C4-2B (cell line): ENCODE data around the gene CREB5.

Experiments
- H3K27ac ChIP-seq: fragments of 450-650 bp; 2 replicates; pipeline ENCODE4 v1.5.1; 2017
- ZFX ChIP-seq: fragments of 450-650 bp; IDR thresholded peaks from 2 replicates; pipeline ENCODE4 v1.6.1; 2017
- TF ChIP-seq, protein P1 (sequence below): fragments of 450-650 bp; conservative IDR thresholded peaks from 2 replicates; pipeline ENCODE4 v1.5.1; 2017; ENCODE audit warnings: mild to moderate bottlenecking

CREB5 gene

GRCh38 chr7:28582226-28582625 lies 169.9 kb downstream of the CREB5 start:
- no peak overlapping the region for H3K27ac ChIP-seq
- TF ChIP-seq, protein P1, sequence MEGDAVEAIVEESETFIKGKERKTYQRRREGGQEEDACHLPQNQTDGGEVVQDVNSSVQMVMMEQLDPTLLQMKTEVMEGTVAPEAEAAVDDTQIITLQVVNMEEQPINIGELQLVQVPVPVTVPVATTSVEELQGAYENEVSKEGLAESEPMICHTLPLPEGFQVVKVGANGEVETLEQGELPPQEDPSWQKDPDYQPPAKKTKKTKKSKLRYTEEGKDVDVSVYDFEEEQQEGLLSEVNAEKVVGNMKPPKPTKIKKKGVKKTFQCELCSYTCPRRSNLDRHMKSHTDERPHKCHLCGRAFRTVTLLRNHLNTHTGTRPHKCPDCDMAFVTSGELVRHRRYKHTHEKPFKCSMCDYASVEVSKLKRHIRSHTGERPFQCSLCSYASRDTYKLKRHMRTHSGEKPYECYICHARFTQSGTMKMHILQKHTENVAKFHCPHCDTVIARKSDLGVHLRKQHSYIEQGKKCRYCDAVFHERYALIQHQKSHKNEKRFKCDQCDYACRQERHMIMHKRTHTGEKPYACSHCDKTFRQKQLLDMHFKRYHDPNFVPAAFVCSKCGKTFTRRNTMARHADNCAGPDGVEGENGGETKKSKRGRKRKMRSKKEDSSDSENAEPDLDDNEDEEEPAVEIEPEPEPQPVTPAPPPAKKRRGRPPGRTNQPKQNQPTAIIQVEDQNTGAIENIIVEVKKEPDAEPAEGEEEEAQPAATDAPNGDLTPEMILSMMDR: no peak
- TF ChIP-seq ZFX: no peak

GRCh38 chr7:28584235-28584634 lies 171.9 kb downstream of the CREB5 start:
- no peak overlapping the region for H3K27ac ChIP-seq
- no peak for TF ChIP-seq ZFX
- TF ChIP-seq, protein P1: no peak

DNA sequence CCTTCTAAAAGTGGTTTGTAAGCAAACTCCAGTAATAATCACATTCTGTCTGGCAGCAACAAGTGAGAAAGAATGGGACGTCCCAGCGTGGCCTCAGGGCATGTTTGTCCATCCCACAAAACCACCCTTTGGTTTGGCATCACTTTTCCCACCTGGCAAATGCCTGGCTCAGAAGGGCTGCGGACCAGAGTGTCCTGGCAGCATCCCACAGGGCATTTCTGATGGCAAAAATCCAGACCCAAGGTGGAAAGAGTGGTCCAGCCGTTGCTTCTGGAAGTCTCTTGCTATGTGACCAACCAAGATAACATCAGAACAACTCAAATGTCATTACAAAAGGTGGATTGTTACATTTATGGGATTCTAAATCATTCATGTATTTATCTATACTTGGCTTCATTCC lies 174.4 kb downstream of the CREB5 start:
- TF ChIP-seq ZFX: no peak
- TF ChIP-seq, protein P1: no peak
- H3K27ac ChIP-seq: no peak overlapping the region

DNA sequence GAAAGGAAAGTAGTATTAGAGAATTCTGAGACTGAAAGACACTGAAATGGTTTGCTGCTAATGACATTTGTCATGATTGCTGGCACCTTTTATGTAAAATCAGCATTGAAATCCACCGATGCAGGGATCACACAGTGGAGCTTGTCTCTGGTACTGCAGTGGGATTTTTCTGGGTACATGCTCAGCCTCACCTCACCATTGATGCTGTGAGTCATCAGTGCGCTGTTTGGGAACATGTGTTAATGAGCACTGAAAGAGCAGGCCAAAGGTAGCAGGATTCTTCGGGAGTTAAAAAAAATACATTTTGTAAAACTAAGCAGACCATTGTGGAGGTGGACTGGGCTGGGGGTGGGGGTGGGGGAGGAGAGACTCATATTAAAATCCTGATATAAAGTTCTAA lies 174.9 kb downstream of the CREB5 start:
- no peak for TF ChIP-seq ZFX
- TF ChIP-seq, protein P1: no peak

GRCh38 chr7:28588602-28589001 lies 176.3 kb downstream of the CREB5 start:
- no peak overlapping the region for H3K27ac ChIP-seq
- TF ChIP-seq ZFX: no peak
- TF ChIP-seq, protein P1: no peak

More for the DNA sequence above, 174.9 kb downstream of the CREB5 start:
- H3K27ac ChIP-seq: no peak overlapping the region

GRCh38 chr7:28591041-28591674 lies 178.8 kb downstream of the CREB5 start:
- H3K27ac ChIP-seq: no peak overlapping the region
- TF ChIP-seq, protein P1: no peak
- TF ChIP-seq ZFX: no peak

DNA sequence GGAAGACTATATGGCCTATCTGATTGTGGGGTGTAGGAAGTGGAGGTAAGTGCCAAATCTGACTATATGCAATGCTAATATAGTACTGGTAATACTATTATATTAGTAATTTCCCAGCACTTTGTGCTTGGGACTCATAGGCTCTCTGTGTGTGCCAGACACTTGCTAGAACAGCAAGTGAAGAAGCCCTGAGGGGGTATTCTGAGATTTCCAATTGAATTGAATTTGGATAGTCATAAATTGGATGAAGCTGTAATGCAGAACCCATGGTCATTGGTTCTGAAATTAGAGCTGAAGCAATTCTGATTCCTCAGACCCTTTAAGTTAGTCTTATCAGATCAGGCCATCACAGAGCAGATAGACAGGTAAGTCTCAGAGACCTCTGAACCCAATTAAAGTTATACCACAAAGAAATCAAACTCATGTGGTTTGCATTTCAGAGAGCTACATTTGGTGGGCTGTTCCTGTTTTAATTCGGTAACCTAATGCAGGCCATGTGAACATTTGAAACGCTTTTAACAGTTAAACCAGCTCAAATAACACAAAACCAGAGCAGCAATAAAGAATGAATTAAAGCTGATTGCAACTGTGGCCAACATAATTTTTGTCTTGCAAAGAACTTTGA lies 179.5 kb downstream of the CREB5 start:
- TF ChIP-seq, protein P1: no peak
- no peak for TF ChIP-seq ZFX
- H3K27ac ChIP-seq: no peak overlapping the region
